Brain microvascular endothelial cell (primary cell): ENCODE data around the gene ATP9B.

ENCODE experiments used
- DNase-seq: peaks from one replicate; pipeline ENCODE4 v3.0.0-alpha.2; 2020
- H3K27ac ChIP-seq: fragments of 250-450 bp; sonication (Bioruptor Pico); 2 replicates; pipeline ENCODE4 v1.5.1; 2020; ENCODE audit warnings: mild to moderate bottlenecking, moderate library complexity
- H3K27me3 ChIP-seq: fragments of 250-450 bp; sonication (Bioruptor Pico); replicated peaks from 2 replicates; pipeline ENCODE4 v1.5.1; 2020; ENCODE audit warnings: mild to moderate bottlenecking
- H3K36me3 ChIP-seq: fragments of 250-450 bp; sonication (Bioruptor Pico); replicated peaks from 2 replicates; pipeline ENCODE4 v1.5.1; 2020; ENCODE audit warnings: mild to moderate bottlenecking
- H3K4me3 ChIP-seq: 2 replicates; pipeline ENCODE4 v1.5.1; 2011; ENCODE audit warnings: low read depth, mild to moderate bottlenecking, control low read depth, low read length, moderate library complexity
- CTCF ChIP-seq: IDR thresholded peaks from 2 replicates; pipeline ENCODE4 v1.5.1; 2011; ENCODE audit warnings: low read depth, mild to moderate bottlenecking, moderate library complexity, low read length, control low read depth, inconsistent platforms; ENCODE audit errors: missing control alignments
- in situ Hi-C: cut with HindIII; loops from 2 replicates; pipeline ENCODE4 v1.10.0; 2017; ENCODE audit warnings: low sequenced_read_pairs, low pct_ligation_motif_present

ATP9B gene

DNA sequence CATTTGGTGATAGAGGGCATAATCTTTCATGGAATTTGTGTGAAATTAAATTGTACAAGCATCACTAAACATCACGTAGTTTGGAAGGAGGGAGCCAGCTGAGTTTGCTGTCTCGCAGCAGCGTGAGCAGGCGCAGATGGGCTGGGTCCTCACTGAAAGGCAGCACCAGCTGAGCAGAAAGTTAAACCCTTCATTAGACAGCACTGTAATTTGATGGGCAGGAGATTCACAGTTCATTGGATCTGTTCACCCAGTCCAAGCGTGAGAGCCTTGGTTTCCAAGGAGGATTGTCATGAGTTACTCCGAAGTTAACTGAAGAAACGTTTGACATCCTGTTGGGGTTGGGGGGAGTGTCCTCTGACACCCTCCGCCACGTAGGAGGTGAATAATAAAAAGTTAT, 236.7 kb downstream of the ATP9B start:
- no peak for TF ChIP-seq CTCF
- in situ Hi-C loops, result no loop called here
- H3K36me3 ChIP-seq, result no peaks in the 10 kb centered on the region
- no peak overlapping the region for H3K27ac ChIP-seq
- no peaks in the 10 kb centered on the region for H3K27me3 ChIP-seq
- DNase-seq, result no peak
- no peak overlapping the region for H3K4me3 ChIP-seq

GRCh38 chr18:79309614-79310358, 240.6 kb downstream of the ATP9B start:
- DNase-seq, result no peak
- Histone ChIP-seq H3K36me3 (no peaks in the 10 kb centered on the region), H3K27me3 (no peaks in the 10 kb centered on the region), H3K4me3 (no peak overlapping the region), H3K27ac (no peak overlapping the region)
- in situ Hi-C loops, result no loop called here
- no peak for TF ChIP-seq CTCF

DNA sequence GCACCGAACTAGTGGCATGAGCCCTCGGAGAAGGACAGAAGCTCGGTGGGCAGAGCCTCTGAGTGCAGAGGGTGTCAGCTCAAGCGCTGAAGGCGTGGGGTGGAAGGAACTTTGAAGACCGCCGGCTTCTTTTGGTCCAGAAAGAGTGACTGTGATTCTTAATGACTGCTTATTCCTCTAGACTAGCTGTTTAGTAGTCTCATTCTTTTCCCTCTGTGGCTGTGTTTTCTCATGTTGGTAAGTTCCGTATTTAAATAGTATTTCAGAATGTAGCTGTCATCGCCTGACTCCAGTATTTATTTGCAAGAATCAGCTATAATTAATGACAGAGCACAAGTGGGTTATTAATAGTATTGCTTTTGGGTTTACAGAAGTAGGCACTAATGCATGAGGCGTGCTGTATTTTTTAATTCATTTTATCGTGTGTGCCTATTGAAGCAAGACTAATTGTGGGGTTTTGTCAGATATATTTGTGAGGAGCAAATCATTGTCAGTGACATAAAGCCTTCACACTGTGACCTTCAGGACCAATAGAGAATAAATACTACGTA, 245.7 kb downstream of the ATP9B start:
- no peaks in the 10 kb centered on the region for H3K27me3 ChIP-seq
- DNase-seq, result no peak
- no peak overlapping the region for H3K4me3 ChIP-seq
- H3K36me3 ChIP-seq, result no peaks in the 10 kb centered on the region
- no peak for TF ChIP-seq CTCF
- in situ Hi-C loops, result no loop called here
- H3K27ac ChIP-seq, result no peak overlapping the region

DNA sequence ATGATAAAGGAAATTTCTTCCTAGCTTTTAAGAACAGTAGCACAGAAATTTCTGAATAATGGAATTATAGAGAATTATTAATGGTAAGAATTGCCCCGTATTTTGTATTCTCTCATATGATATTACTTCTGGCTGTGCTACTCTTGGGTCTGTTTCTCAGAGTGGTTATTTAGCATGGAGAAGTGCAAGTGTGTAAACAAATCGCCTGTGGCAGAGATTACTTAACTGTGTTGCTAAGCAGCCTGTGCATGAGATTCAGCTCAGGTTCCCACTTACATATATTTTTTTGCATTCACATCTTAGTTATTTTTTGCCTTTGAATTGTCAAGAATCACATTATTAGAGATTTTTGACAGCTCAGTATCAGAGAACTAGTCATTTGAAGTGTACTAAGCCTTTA, 246.4 kb downstream of the ATP9B start:
- DNase-seq, result no peak
- no peak overlapping the region for H3K4me3 ChIP-seq
- no peaks in the 10 kb centered on the region for H3K27me3 ChIP-seq
- no peak overlapping the region for H3K27ac ChIP-seq
- in situ Hi-C loops, result no loop called here
- H3K36me3 ChIP-seq, result no peaks in the 10 kb centered on the region
- no peak for TF ChIP-seq CTCF

GRCh38 chr18:79317703-79318102, 248.5 kb downstream of the ATP9B start:
- in situ Hi-C loops, result no loop called here
- peak; percentile 33 for TF ChIP-seq CTCF
- no peaks in the 10 kb centered on the region for H3K27me3 ChIP-seq
- no peak overlapping the region for H3K27ac ChIP-seq
- H3K4me3 ChIP-seq, result no peak overlapping the region
- no peaks in the 10 kb centered on the region for H3K36me3 ChIP-seq
- no peak for DNase-seq

- DNase-seq, result no peak
- in situ Hi-C loops, result no loop called here
- TF ChIP-seq CTCF, result no peak
Observed at GRCh38 chr18:79318142-79318673, 249.0 kb downstream of the ATP9B start.

More at GRCh38 chr18:79318142-79318673, 249.0 kb downstream of the ATP9B start:
- Histone ChIP-seq H3K36me3 (no peaks in the 10 kb centered on the region), H3K27me3 (no peaks in the 10 kb centered on the region), H3K4me3 (no peak overlapping the region), H3K27ac (no peak overlapping the region)
